ENCODE data around the gene PRUNE2. TPM values are rescaled to one million over a fixed set of nuclear protein-coding genes. Genes with fewer than 3 reads are reported as not detected.

Gene PRUNE2
- total and polyA plus RNA-seq, 9 donors, result 9.1 to 16.4 (median 11.9) TPM

DNA sequence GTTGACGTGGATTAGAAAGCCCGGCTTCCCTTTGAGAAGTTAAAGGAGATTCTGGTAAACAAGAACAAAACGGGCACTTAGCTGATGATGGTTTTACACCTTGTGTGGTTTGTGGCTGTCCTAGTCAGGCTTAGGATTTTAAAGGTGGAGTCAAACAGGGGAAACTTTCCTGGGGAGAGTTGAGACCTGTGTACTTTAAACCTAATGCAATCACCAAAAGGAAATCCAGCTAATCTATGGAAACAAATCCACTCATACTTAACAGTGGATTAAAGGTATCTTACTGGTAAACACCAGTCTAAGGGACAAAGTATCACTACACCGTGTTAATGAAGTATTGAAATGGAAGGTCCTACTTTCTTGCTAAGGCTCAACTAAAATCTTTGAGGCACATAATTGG, 291.9 kb downstream of the PRUNE2 start:
- H3K4me3 ChIP-seq (ENCODE audit: low read length), result no peak overlapping the region
- H3K27ac ChIP-seq (ENCODE audit: low read length), result no peak overlapping the region
- peaks cover 5% of the 10 kb centered on the region for H3K4me1 ChIP-seq (ENCODE audit: control insufficient read depth, insufficient read depth, low read length)
- no peaks in the 10 kb centered on the region for H3K9me3 ChIP-seq (replicated peaks; ENCODE audit: control insufficient read depth, low read depth, low read length)
- no peaks in the 10 kb centered on the region for H3K27me3 ChIP-seq (ENCODE audit: control insufficient read depth, insufficient read depth, low read length)
- H3K36me3 ChIP-seq (ENCODE audit: control insufficient read depth, insufficient read depth, low read length), result no peaks in the 10 kb centered on the region
- DNase-seq, result no peak
- 67% methylated on average over 1 of the region's 4 CpGs for WGBS (ENCODE audit: insufficient coverage)

DNA sequence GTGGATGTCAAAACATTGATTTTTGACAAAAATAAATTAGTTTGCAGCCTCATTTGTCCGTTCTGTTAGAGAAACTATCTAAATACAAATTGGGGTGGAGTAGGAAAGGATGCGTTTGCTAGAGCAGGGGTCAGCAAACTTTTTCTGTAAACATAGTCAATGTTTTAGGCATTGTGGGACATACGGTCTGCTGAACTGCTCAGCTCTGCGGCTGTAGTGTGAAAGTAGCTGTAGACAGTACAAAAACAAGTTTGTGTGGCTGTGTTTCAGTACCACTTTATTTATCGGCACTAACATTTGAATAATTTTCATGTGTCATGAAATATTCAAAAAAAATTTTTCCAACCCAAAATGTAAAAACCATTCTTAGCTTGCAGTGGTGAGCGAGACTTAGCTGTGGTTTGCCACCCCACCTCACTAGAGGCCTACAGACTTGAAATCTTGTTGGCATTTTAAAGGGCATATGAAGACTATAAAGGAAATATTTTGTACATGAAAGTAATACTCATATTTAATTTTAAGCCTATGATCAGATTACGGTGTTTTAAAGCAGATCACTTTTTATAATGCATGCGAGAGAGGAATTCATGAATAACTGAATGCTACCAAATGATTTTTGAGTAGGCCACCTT, 292.6 kb downstream of the PRUNE2 start:
- no peak for DNase-seq
- Histone ChIP-seq H3K27me3 (ENCODE audit: control insufficient read depth, insufficient read depth, low read length) (no peaks in the 10 kb centered on the region), H3K4me1 (ENCODE audit: control insufficient read depth, insufficient read depth, low read length) (peaks cover 5% of the 10 kb centered on the region), H3K27ac (ENCODE audit: low read length) (no peak overlapping the region), H3K36me3 (ENCODE audit: control insufficient read depth, insufficient read depth, low read length) (no peaks in the 10 kb centered on the region), H3K9me3 (replicated peaks; ENCODE audit: control insufficient read depth, low read depth, low read length) (no peaks in the 10 kb centered on the region), H3K4me3 (ENCODE audit: low read length) (no peak overlapping the region)
- 88% methylated on average over 3 of the region's 8 CpGs for WGBS (ENCODE audit: insufficient coverage)

DNA sequence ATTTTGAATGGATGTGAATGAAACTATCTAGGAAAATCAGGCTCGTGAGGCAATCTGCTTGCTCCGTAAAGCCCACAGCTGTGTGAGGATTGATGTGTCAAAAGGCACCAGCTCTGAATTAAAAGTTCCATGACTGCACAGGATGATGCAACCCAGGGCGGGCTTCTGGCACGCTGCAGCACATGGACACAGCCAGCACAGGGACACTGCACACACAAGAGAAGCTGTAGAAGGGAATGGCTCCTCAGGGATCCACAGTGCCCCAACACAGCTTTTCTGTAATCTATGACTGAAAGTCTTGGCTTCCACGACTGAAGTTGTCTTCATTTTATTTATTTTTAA, 295.9 kb downstream of the PRUNE2 start:
- Histone ChIP-seq H3K27ac (ENCODE audit: low read length) (peak overlapping the region; percentile 73), H3K27me3 (ENCODE audit: control insufficient read depth, insufficient read depth, low read length) (no peaks in the 10 kb centered on the region), H3K4me3 (ENCODE audit: low read length) (no peak overlapping the region), H3K36me3 (ENCODE audit: control insufficient read depth, insufficient read depth, low read length) (no peaks in the 10 kb centered on the region), H3K4me1 (ENCODE audit: control insufficient read depth, insufficient read depth, low read length) (peaks cover 5% of the 10 kb centered on the region), H3K9me3 (replicated peaks; ENCODE audit: control insufficient read depth, low read depth, low read length) (no peaks in the 10 kb centered on the region)
- 16% methylated on average over 4 of the region's 5 CpGs for WGBS (ENCODE audit: insufficient coverage)
- peak; percentile 93 for DNase-seq

DNA sequence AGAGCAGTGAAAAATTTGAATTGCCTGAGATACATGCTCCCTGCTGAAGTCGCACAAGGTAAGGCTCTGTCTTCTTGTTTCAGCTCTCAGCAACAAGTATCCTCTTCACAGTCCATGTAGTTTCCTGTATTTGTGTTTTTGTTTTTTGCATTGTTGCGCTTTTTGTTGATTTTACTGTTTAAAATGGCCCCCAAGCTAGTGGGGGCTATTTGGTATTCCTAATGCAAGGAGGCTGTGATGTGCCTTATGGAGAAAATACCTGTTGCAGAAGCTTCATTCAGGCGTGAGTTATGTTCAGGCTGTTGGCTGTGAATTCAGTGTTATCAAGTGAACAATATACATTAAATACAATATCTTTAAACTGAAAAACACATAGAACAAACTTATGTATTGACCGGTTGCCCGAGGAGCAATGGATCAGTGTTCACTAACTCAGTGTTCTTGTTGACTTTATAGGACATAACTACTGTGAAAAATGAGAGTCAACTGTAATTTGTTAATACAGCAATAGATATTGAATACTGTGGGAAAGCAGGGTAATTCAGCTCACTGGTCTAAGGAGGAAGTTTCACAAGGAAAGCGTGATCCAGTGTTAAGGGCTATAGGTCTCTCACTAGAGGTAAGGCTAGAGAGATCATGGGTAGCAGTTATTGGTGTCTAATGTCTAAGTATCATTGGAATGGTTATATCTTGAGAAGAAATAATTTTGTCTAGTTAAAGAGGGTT, 296.5 kb downstream of the PRUNE2 start:
- H3K27ac ChIP-seq (ENCODE audit: low read length), result peak overlapping the region; percentile 73
- H3K9me3 ChIP-seq (replicated peaks; ENCODE audit: control insufficient read depth, low read depth, low read length), result no peaks in the 10 kb centered on the region
- DNase-seq, result no peak
- 84% methylated on average over 2 of the region's 6 CpGs for WGBS (ENCODE audit: insufficient coverage)
- H3K4me1 ChIP-seq (ENCODE audit: control insufficient read depth, insufficient read depth, low read length), result peaks cover 5% of the 10 kb centered on the region
- H3K27me3 ChIP-seq (ENCODE audit: control insufficient read depth, insufficient read depth, low read length), result no peaks in the 10 kb centered on the region
- no peak overlapping the region for H3K4me3 ChIP-seq (ENCODE audit: low read length)
- no peaks in the 10 kb centered on the region for H3K36me3 ChIP-seq (ENCODE audit: control insufficient read depth, insufficient read depth, low read length)

DNA sequence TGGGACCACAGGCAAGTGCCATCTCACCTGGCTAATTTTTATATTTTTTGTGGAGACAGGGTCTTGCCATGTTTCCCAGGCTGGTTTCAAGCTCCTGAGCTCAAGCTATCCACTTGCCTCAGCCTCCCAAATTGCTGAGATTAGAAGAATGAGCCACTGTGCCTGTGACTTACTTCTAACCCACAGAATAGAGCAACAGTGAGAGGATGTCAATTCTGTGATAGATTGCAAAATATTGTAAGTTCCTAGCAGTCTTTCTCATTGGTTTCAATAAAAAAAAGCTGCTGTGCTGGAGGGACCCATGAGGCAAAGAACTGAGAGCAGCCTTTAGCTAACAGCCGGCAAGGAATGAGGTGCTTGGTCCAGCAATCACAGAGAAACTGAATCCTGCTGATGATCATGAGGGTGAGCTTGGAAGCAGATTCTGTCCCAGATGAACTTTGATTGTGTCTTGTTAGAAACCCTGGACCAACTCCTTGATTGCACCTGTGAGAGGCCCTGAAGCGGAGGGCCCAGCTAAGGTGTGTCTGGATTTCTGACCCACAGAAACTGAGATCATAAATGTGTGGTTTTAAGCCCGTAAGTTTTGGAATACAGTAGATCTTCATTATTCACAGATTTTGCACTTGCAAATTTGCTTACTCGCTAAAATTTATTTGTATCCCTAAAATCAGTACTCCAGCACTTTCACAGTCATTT, 297.2 kb downstream of the PRUNE2 start:
- 81% methylated on average over 3 of the region's 4 CpGs for WGBS (ENCODE audit: insufficient coverage)

DNA sequence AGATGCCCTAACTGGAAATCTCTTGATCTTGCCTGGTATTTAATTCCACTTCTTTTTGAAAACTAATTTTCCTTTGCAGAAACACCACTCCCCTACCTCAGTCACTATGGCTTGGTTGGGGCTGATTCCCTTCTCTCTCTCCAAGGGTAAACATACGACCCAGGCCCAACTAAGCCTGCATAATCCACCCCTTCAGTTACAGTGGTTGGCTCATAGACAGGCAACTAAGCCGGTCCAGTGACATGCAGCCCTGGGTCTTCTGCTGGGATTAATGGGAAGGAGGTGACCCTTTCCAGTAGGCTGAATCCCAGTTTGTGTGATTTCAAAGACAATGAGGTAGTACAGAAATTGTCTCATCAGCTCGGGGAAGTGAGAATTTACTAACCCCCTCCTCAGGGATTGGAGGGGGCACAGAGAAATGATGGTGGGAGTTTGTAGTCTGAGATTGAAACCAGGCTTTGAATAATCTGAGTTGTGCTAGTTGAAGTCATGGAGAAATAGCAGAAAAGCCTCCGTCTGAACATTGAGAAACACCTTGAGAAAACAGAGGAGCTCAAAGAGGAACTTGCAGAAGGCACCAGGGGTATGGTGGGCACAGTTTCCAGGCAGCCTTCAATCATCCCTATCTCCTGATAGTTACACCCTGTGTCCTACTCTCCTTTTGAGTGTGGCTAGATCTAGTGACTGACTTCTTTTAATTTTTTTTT, 298.0 kb downstream of the PRUNE2 start:
- H3K27ac ChIP-seq (ENCODE audit: low read length), result no peak overlapping the region
- WGBS (ENCODE audit: insufficient coverage), result no CpG with 5 or more reads among the region's 4 CpGs
- H3K9me3 ChIP-seq (replicated peaks; ENCODE audit: control insufficient read depth, low read depth, low read length), result peaks cover 2% of the 10 kb centered on the region
- no peaks in the 10 kb centered on the region for H3K36me3 ChIP-seq (ENCODE audit: control insufficient read depth, insufficient read depth, low read length)
- H3K4me1 ChIP-seq (ENCODE audit: control insufficient read depth, insufficient read depth, low read length), result peaks cover 5% of the 10 kb centered on the region
- no peaks in the 10 kb centered on the region for H3K27me3 ChIP-seq (ENCODE audit: control insufficient read depth, insufficient read depth, low read length)
- DNase-seq, result no peak
- no peak overlapping the region for H3K4me3 ChIP-seq (ENCODE audit: low read length)

More for the DNA sequence above, 297.2 kb downstream of the PRUNE2 start:
- Histone ChIP-seq H3K4me1 (ENCODE audit: control insufficient read depth, insufficient read depth, low read length) (peaks cover 5% of the 10 kb centered on the region), H3K9me3 (replicated peaks; ENCODE audit: control insufficient read depth, low read depth, low read length) (no peaks in the 10 kb centered on the region), H3K4me3 (ENCODE audit: low read length) (no peak overlapping the region), H3K36me3 (ENCODE audit: control insufficient read depth, insufficient read depth, low read length) (no peaks in the 10 kb centered on the region), H3K27ac (ENCODE audit: low read length) (no peak overlapping the region), H3K27me3 (ENCODE audit: control insufficient read depth, insufficient read depth, low read length) (no peaks in the 10 kb centered on the region)
- DNase-seq, result no peak

DNA sequence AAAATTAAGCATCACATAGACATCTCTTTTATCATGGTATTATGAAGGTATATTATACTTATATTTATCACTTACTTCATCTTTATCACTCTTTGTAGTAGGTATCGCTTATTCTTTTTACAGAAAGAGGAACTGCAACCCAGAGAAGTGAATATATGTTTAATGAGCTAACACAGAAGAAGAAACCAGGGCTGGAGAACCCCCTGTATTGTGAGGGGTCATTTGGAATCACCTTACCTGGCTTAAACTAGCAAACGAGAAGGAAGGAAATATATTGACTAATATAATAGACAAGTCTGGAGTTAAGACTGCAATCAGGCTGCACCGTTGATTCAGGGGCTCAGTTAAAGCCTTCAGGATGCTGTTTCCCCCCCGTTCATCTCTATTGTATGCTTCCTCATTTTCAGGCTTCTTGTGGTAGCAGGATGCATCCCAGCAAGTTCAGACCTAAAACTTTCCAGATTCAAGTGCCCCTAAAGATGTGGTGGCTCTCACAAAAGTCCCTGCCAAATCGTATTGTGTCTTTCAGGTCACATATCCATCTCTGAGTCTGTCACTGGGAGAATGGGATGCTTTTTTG, 300.5 kb downstream of the PRUNE2 start:
- DNase-seq, result no peak
- Histone ChIP-seq H3K9me3 (replicated peaks; ENCODE audit: control insufficient read depth, low read depth, low read length) (peaks cover 2% of the 10 kb centered on the region), H3K4me1 (ENCODE audit: control insufficient read depth, insufficient read depth, low read length) (peaks cover 5% of the 10 kb centered on the region), H3K27ac (ENCODE audit: low read length) (no peak overlapping the region), H3K4me3 (ENCODE audit: low read length) (no peak overlapping the region), H3K27me3 (ENCODE audit: control insufficient read depth, insufficient read depth, low read length) (no peaks in the 10 kb centered on the region), H3K36me3 (ENCODE audit: control insufficient read depth, insufficient read depth, low read length) (no peaks in the 10 kb centered on the region)
- WGBS (ENCODE audit: insufficient coverage), result 42% methylated on average over 2 of the region's 5 CpGs

DNA sequence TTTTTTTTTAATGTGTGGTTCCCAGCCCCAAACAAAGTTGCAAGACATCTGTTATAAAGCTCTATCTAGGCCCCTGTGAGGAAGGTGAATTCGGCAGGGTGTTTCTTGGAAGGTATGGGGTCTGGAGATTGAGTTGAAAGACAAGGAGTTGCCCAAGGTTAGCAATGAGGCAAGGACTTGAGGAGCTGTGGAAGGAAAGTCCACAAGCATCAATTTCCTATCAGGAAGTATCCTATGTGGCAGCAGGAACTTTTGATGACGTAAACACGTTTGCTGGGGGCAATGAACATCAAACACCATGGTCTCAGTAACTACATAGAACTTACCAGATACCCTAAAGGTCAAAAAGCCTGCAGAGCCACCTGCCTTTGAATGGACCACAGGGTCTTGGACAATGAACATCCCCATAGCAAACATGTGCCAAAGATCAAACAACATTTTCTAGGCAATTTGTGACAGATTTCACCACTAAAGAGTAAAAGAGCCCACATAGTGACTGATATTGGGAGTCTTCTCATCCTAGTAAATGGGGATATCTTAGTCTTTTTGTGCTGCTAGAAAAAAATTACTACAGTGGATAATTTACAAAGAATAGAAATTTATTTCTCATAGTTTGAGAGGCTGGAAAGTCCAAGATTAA, 301.9 kb downstream of the PRUNE2 start:
- H3K27me3 ChIP-seq (ENCODE audit: control insufficient read depth, insufficient read depth, low read length), result no peaks in the 10 kb centered on the region
- no peaks in the 10 kb centered on the region for H3K36me3 ChIP-seq (ENCODE audit: control insufficient read depth, insufficient read depth, low read length)
- 34% methylated on average over 2 of the region's 3 CpGs for WGBS (ENCODE audit: insufficient coverage)
- H3K9me3 ChIP-seq (replicated peaks; ENCODE audit: control insufficient read depth, low read depth, low read length), result peaks cover 2% of the 10 kb centered on the region
- H3K27ac ChIP-seq (ENCODE audit: low read length), result no peak overlapping the region
- H3K4me3 ChIP-seq (ENCODE audit: low read length), result no peak overlapping the region
- H3K4me1 ChIP-seq (ENCODE audit: control insufficient read depth, insufficient read depth, low read length), result no peaks in the 10 kb centered on the region
- DNase-seq, result no peak

DNA sequence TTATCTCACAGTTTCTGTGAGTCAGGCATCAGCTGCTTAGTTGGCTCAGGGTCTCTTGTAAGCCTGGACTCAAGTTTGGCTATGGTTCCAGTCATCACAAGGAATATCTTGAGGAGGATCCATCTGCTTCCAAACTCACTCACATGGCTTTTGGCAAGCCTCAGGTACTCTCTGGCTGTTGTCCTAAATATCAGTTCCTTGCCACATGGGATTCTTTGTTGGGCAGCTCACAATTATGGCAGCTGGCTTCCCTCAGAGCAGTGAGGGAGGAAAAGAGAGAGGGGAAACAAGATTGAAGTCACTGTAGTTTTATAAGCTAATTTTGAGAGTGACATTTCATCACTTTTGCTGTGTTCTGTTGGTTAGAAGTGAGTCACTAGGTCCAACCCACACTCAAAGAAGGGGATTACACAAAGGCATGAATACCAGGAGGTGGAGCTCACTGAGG, 302.4 kb downstream of the PRUNE2 start:
- Histone ChIP-seq H3K4me1 (ENCODE audit: control insufficient read depth, insufficient read depth, low read length) (no peaks in the 10 kb centered on the region), H3K36me3 (ENCODE audit: control insufficient read depth, insufficient read depth, low read length) (no peaks in the 10 kb centered on the region), H3K4me3 (ENCODE audit: low read length) (no peak overlapping the region), H3K27ac (ENCODE audit: low read length) (no peak overlapping the region), H3K27me3 (ENCODE audit: control insufficient read depth, insufficient read depth, low read length) (no peaks in the 10 kb centered on the region), H3K9me3 (replicated peaks; ENCODE audit: control insufficient read depth, low read depth, low read length) (peaks cover 2% of the 10 kb centered on the region)
- peak; percentile 65 for DNase-seq

Measured in muscle of leg (tissue), 11 donors.